Stimulated activated CD8-positive, alpha-beta memory T cell treated with anti-CD3 and anti-CD28 coated beads, Interleukin-4, amount 100 ng/mL, for 1 hour (primary cell): ENCODE data around the gene ZNF625.
"Not testable (repeated sequence)": the region's sequence is repeated elsewhere in the genome, so short reads cannot be mapped to it uniquely, and the experiment has no call there.

ENCODE experiments used
- DNase-seq, 2 donors: peaks; one replicate each; pipeline ENCODE4 v3.0.0-alpha.2; 2020; ENCODE audit warnings: low read depth in 2 of 2, low spot score in 1 of 2

Gene ZNF625

DNA sequence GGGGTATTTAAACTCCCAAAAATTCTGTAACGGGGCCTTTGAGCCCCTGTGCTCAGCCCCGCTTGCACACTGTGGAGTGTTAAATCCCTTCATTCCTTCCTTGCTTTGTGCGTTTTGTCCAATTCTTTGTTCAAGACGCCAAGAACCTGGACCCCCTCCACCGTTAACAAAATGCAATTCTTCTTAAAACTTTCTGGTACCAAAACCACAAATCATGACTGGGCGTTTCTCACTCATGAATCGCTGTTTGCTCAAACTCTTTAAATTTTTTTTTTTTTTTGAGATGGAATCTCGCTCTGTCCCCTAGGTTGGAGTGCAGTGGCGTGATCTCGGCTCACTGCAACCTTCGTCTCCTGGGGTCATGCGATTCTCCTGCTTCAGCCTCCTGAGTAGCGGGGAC is 17.3 kb downstream of the ZNF625 start:
- no peak for DNase-seq

DNA sequence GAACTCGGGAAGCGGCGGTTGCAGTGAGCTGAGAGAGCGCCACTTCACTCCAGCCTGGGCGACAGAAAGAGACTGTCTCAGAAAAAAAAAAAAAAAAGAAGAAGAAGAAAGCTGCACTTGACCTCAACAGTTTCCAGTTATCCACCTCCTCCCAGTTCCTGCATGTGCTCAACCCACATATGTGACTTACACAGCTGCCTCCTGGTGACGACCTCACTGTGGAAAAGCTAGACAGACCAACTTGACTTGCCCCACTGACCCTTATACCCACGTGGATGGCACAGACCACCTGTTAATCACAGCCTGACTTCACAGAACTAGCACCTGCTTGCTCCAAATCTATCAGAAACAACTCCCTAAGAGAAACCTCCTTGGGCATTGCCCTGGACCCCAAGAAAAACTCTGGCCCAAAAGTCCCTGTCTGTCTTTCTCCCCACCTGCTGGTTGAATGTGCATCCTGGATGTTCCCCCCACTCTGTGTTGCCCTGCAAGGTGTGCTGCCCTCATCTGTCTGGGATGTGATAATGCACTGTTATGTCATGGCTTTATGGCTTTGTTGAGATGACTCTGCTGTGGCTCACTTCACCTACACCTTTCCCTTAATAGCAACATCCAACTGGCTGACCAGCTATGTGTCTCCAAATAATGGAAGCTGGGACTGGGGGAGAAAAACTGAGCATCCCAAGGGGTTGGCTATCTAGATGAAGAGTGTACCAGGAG is 19.2 kb downstream of the ZNF625 start:
- no peak for DNase-seq

GRCh38 chr19:12133069-12133468 is 23.5 kb downstream of the ZNF625 start:
- no peak for DNase-seq

DNA sequence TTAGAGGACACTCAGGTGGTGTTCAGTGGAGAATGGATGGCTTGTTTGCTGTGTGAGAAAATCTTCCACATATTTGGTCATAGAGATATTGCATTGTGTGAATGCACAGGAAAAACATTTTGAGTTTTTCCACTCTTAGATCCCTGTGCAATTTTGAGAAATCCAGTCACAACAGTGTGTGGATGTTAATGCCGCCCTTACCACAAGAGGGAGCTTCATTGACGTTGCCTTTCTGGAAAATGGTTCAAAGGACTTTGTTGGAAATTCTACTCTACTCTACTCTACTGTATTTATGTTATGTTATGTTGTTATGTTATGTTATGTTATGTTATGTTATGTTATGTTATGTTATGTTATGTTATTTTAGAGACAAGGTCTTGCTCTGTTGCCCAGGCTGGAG is 29.8 kb downstream of the ZNF625 start:
- DNase-seq, result no peak

DNA sequence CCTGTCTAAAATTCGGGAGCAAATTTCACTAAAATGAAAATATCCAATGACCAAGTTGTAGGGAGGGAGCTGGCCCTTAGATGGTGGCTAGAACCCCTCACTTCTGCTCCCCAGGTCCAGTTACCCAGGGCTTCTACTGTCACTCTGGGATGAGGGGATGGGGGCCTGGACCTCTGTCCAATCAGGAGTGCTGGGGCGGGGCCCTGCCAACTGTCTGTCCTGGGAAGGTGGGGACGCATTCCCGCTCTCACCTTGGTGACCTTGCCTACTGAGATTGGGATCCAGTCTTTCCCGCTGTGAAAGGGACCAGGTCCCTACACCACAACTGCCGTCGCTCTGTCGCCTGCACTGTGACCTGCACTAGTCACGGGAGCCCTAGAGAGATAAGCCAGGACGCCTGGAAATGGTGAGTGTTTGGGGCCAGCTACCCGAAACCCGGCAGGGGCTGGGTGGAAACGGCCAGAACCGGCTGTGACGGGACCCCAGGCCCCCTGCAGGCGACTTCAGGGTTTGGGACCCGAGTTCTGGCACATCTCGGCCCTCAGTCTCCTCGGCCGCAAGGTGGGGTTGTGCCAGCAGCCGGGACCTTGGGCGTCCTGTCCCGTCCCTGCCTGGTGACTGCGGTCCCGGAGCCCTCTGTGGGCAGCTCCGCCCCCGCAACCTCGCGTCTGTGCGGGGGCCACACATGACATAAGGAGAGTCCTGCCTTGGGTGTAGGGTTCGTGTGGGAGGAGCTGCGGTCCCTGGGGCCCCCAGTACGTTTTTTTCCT is 39.1 kb downstream of the ZNF625 start:
- no peak for DNase-seq

DNA sequence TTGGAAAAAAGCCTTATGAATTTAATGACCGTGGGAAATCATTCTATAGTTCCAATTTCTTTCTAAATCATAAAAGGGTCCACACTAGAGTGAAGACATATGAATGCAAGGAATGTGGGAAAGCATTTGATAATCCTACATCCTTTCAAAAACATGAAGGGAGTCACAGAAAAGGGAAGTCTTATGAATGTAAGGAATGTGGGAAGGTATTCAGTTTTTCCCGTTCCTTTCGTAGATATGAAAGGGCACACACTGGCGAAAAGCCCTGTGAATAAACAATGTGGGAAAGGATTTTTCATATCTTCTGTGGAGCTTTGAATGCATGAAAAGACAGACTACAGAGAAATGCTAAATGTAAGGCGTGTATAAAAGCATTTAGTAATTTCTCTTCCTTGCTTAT is 43.4 kb downstream of the ZNF625 start:
- DNase-seq, result no peak

DNA sequence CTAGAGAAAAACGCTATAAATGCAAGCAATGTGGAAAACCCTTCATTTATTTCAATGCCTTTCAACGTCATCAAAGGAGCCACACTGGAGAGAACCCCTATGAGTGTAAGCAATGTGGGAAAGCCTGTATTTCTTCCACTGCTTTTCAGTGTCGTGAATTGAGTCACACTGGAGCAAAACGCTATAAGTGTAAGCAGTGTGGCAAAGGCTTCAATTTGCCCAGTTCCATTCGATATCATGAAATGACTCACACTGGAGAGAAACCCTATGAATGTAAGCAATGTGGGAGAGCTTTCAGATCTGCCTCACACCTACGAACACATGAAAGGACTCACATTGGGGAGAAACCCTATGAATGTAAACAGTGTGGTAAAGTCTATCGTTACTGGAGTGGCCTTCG is 43.8 kb downstream of the ZNF625 start:
- no peak for DNase-seq

DNA sequence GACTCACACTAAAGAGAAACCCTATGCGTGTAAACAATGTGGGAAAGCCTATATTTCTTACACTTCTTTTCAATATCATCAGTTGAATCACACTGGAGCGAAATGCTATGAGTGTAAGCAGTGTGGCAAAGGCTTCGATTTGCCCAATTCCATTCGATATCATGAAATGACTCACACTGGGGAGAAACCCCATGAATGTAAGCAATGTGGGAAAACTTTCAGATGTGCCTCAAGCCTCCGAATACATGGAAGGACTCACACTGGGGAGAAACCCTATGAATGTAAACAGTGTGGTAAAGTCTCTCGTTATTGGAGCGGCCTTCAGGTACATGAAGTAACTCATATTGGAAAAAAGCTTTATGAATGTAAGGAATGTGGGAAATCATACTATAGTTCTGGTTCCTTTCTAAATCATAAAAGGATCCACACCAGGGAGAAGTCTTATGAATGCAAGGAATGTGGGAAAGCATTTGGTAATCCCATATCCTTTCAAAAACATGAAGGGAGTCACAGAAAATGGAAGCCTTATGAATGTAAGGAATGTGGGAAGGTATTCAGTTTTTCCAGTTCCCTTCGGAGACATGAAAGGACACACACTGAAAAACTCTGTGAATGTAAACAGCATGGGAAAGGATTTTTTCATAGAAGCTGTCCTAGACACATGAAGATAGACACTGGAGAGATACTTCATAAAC is 44.4 kb downstream of the ZNF625 start:
- no peak for DNase-seq

DNA sequence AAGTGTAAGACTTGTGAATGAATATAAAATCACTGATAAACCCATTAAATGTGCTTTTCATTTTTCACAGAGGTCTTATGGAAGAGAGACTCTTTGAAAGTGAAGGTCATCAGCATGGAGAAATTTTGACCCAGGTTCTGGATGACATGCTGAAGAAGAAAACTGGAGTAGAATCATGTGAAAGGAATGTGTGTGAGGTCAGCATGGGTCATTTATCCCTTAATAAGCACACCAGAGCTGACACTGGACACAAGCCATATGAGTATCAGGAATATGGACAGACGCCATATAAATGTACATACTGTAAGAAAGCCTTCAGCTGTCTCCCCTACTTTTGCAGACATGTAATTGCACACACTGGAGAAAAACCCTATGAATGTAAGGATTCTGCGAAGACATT is 45.4 kb downstream of the ZNF625 start:
- no peak for DNase-seq

GRCh38 chr19:12103909-12104308 is 52.6 kb downstream of the ZNF625 start:
- not testable (repeated sequence) for DNase-seq

- DNase-seq, result no peak
These were observed 58.5 kb downstream of the ZNF625 start for GRCh38 chr19:12098040-12098439.

- DNase-seq, result no peak
These were observed 61.3 kb downstream of the ZNF625 start for GRCh38 chr19:12095111-12095790.
